ENCODE data around the gene MGAT5B. TPM values are rescaled to one million over a fixed set of nuclear protein-coding genes. Genes with fewer than 3 reads are reported as not detected.

Gene MGAT5B
- total RNA-seq, 1 donor from 2014 or later = 7.5 TPM

- no peak for DNase-seq (ENCODE audit: low read depth)
- no peak for TF ChIP-seq CTCF (conservative IDR thresholded peaks at IDR 0.05; ENCODE audit: low read depth, low read length)
- no peak overlapping the region for H3K4me3 ChIP-seq (ENCODE audit: low read depth, low read length)
Observed at GRCh38 chr17:76887802-76888201, 19.6 kb downstream of the MGAT5B start.

DNA sequence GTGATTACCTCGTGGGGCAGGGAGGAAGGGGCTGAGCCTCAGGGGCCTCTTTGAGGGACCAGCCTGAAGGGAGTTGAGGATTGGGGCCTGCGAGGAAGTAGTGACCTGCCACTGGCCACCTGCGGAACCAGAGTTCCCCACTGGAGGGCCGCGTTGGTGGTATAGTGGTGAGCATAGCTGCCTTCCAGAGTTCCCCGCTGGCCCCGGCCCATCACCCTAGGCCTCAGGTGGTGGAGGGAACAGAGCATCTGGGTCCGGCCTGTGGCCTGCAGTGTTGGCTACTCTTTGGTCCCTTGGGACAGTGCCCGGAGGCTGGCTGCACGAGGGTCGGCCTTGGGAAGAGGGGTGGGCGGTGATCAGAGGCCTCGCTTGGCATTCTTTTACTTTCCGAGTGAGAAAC lies 20.5 kb downstream of the MGAT5B start:
- TF ChIP-seq CTCF (conservative IDR thresholded peaks at IDR 0.05; ENCODE audit: low read depth, low read length) = no peak
- no peak for DNase-seq (ENCODE audit: low read depth)
- no peak overlapping the region for H3K4me3 ChIP-seq (ENCODE audit: low read depth, low read length)

- no peak overlapping the region for H3K4me3 ChIP-seq (ENCODE audit: low read depth, low read length)
- no peak for DNase-seq (ENCODE audit: low read depth)
- TF ChIP-seq CTCF (conservative IDR thresholded peaks at IDR 0.05; ENCODE audit: low read depth, low read length) = no peak
Observed at GRCh38 chr17:76889323-76889722, 21.1 kb downstream of the MGAT5B start.

DNA sequence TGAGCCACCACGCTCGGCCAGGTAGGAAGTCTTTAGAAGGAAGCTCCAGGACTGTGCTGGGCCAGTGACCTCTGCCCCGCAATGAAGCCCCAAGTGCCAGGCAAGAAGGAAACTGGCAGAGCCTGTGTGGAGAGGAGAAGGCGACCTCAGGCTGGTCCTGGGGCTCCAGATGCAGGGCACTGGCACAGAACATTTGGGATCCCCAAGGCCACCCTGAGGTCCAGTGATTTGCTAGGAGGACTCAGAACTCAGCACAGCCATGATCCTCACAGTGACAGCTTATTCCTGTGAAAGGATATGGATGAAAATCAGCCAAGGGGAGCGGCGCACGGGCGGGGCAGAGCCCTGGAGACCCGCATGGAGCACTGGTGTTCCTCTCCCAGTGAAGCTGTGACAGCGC lies 24.1 kb downstream of the MGAT5B start:
- no peak for TF ChIP-seq CTCF (conservative IDR thresholded peaks at IDR 0.05; ENCODE audit: low read depth, low read length)
- H3K4me3 ChIP-seq (ENCODE audit: low read depth, low read length) = no peak overlapping the region
- DNase-seq (ENCODE audit: low read depth) = no peak

- no peak for DNase-seq (ENCODE audit: low read depth)
- no peak overlapping the region for H3K4me3 ChIP-seq (ENCODE audit: low read depth, low read length)
- no peak for TF ChIP-seq CTCF (conservative IDR thresholded peaks at IDR 0.05; ENCODE audit: low read depth, low read length)
Observed at GRCh38 chr17:76893623-76894334, 25.6 kb downstream of the MGAT5B start.

DNA sequence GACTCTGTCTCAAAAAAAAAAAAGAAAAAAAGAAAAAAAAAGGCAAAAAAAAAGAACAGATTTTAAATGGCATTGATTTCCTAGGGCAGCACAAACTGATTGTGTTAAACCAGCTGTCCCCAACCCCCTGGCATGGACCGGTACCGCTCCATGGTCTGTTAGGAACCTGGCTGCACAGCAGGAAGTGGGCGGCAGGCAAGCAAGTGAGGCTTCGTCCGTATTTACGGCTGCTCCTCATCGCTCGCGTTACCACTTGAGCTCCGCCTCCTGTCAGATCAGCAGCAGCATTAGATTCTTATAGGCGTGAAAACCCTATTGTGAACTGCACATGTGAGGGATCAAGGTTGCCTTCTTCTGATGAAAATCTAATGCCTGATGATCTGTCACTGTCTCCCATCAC lies 26.6 kb downstream of the MGAT5B start:
- no peak overlapping the region for H3K4me3 ChIP-seq (ENCODE audit: low read depth, low read length)
- no peak for DNase-seq (ENCODE audit: low read depth)
- no peak for TF ChIP-seq CTCF (conservative IDR thresholded peaks at IDR 0.05; ENCODE audit: low read depth, low read length)

GRCh38 chr17:76897023-76897422 lies 28.8 kb downstream of the MGAT5B start:
- no peak overlapping the region for H3K4me3 ChIP-seq (ENCODE audit: low read depth, low read length)
- no peak for TF ChIP-seq CTCF (conservative IDR thresholded peaks at IDR 0.05; ENCODE audit: low read depth, low read length)
- DNase-seq (ENCODE audit: low read depth) = no peak
